Common myeloid progenitor, CD34-positive (primary cell): ENCODE data around the gene TM4SF4.

Experiments used
- CTCF ChIA-PET: fragments of 350-600 bp; sonication (Branson Sonifier 250); formaldehyde crosslinking; loops from one replicate; lab custom pipeline; 2021; ENCODE audit warnings: antibody characterized with exemption; lab: Charles Lee
- POLR2A ChIA-PET: fragments of 350-600 bp; sonication (Branson Sonifier 250); formaldehyde crosslinking; loops from one replicate; lab custom pipeline; 2021; ENCODE audit warnings: antibody characterized with exemption; lab: Charles Lee
- DNase-seq, 3 donors: peaks; one replicate each; pipeline versions ENCODE4 v3.0.0 to v3.0.0-alpha.2; 2013
- H3K27ac ChIP-seq, 2 experiments: 1 replicate in 1 of 2; 2 replicates in 1 of 2; pipeline ENCODE4 v1.7.0; 2013; ENCODE audit warnings: inconsistent platforms in 2 of 2, low read length in 2 of 2, mild to moderate bottlenecking in 2 of 2, low read depth in 1 of 2, moderate library complexity in 1 of 2; ENCODE audit not compliant: severe bottlenecking in 2 of 2, insufficient read depth in 1 of 2, poor library complexity in 1 of 2
- H3K27me3 ChIP-seq, 5 experiments: replicated peaks in 2 of 5; 1 replicate in 3 of 5; 2 replicates in 2 of 5; pipeline versions ENCODE4 v1.6.1 to v1.7.0; 2013; ENCODE audit warnings: low read length in 4 of 5, mild to moderate bottlenecking in 2 of 5, moderate library complexity in 2 of 5, inconsistent platforms in 1 of 5; ENCODE audit not compliant: insufficient read depth in 5 of 5, control insufficient read depth in 4 of 5
- H3K36me3 ChIP-seq, 4 experiments: 1 replicate in 2 of 4; 2 replicates in 2 of 4; pipeline versions ENCODE4 v1.6.1 to v1.7.0; 2013; ENCODE audit warnings: low read length in 3 of 4, control low read depth in 1 of 4, mild to moderate bottlenecking in 1 of 4; ENCODE audit not compliant: control insufficient read depth in 4 of 4, insufficient read depth in 4 of 4
- H3K4me1 ChIP-seq, 4 experiments: 1 replicate in 3 of 4; 2 replicates in 1 of 4; pipeline versions ENCODE4 v1.6.1 to v1.7.1; 2013; ENCODE audit warnings: low read length in 3 of 4, mild to moderate bottlenecking in 3 of 4, control low read depth in 1 of 4, inconsistent platforms in 1 of 4, moderate library complexity in 1 of 4; ENCODE audit not compliant: control insufficient read depth in 4 of 4, insufficient read depth in 4 of 4; ENCODE audit errors: control extremely low read depth in 1 of 4
- H3K4me3 ChIP-seq, 7 experiments: 1 replicate in 4 of 7; 2 replicates in 3 of 7; pipeline versions ENCODE4 v1.5.1 to v1.7.0; 2013; ENCODE audit warnings: mild to moderate bottlenecking in 7 of 7, low read length in 6 of 7, moderate library complexity in 6 of 7, inconsistent platforms in 2 of 7, low read depth in 2 of 7, control low read depth in 1 of 7; ENCODE audit not compliant: insufficient read depth in 4 of 7, control insufficient read depth in 1 of 7; ENCODE audit errors: extremely low read depth in 1 of 7
- H3K9me3 ChIP-seq, 5 experiments: 1 replicate in 4 of 5; 2 replicates in 1 of 5; pipeline versions ENCODE4 v1.6.1 to v1.7.1; 2013; ENCODE audit warnings: low read length in 4 of 5, mild to moderate bottlenecking in 2 of 5, inconsistent platforms in 1 of 5, low read depth in 1 of 5, moderate library complexity in 1 of 5; ENCODE audit not compliant: control insufficient read depth in 4 of 5, insufficient read depth in 2 of 5; ENCODE audit errors: control extremely low read depth in 1 of 5
- WGBS: methylation state at CpG from one replicate; pipeline ENCODE4 v1.1.5; 2013; ENCODE audit not compliant: insufficient coverage; 5-methylcytosine and 5-hydroxymethylcytosine counted together

Gene TM4SF4

DNA sequence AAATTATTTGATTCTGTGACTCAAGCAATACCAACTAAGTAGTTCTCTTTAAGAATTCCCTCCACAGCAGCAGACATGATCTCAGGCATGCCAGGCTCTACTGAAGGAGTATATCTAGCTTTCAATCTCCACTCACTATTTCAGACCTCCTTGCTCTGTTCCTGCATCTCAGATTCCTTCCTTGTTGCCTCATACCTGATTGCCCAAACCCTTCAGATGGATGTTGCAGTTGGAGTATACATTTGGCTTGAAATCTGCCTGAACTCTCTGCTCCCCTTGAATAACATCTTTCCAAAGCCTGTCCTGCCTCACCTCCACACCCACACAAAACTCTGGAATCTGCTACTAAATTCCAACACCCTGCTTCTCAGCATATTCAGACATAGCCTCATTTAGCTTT is 19.8 kb upstream of the TM4SF4 start:
- ChIA-PET CTCF (interaction anchor here (0.9 to 1.5 kb wide), 2 partner anchors 9 to 410 kb away, joined by 3 read pairs; no protein-coding TSS in a partner anchor), POLR2A (no interaction called here)
- H3K36me3 ChIP-seq = no peaks in the 10 kb centered on the region
- H3K4me1 ChIP-seq = no peaks in the 10 kb centered on the region
- no peaks in the 10 kb centered on the region for H3K27me3 ChIP-seq
- no peak overlapping the region for H3K27ac ChIP-seq
- no peak overlapping the region for H3K4me3 ChIP-seq
- peaks cover 0 to 15% (median 10%) of the 10 kb centered on the region in 5 experiments for H3K9me3 ChIP-seq
- DNase-seq = no peak

DNA sequence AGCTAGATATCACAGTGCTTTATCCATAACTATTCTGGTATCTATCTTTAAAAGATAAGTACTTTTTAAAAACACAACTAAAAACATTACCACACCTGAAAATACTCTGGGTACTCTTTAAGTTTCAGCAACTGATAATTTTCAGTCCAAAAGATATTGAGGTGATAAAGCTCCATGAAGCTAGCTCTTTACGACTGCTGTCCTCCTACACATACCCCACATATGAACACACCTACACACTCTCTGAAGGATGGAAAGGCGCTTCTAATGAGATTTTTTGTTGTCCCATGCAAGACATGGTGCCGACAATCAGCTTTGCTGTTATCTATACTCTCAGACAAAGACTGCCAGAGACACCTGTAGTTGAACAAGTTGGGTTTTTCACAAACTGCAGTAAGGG is 19.1 kb upstream of the TM4SF4 start:
- Histone ChIP-seq H3K36me3 (no peaks in the 10 kb centered on the region), H3K27me3 (no peaks in the 10 kb centered on the region), H3K27ac (no peak overlapping the region), H3K4me1 (no peaks in the 10 kb centered on the region), H3K4me3 (no peak overlapping the region), H3K9me3 (peaks cover 0 to 15% (median 10%) of the 10 kb centered on the region in 5 experiments)
- 100% methylated on average over 3 of the region's 3 CpGs for WGBS
- ChIA-PET POLR2A (no interaction called here), CTCF (interaction anchor here (0.9 to 1.5 kb wide), 2 partner anchors 8 to 411 kb away, joined by 3 read pairs; no protein-coding TSS in a partner anchor)
- DNase-seq = no peak

DNA sequence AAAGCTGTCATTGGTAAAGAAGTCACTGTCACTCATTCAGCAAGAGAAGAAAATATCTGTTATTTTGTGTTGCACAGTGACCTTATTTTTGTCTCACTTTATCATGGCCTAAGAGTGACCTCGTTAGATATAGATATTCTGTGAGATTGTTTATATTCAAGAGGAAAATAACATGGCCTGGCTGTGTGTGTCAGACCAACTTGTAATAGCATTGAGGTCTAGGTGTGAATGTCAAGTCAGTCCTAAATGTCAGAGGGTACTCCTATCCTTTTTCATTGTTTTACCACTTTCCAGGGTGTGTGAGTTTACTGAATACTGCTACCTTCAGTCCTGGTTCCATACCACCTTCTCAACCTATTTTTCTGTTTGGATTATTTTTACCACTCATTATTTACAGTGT is 18.5 kb upstream of the TM4SF4 start:
- Histone ChIP-seq H3K27me3 (no peaks in the 10 kb centered on the region), H3K4me3 (no peak overlapping the region), H3K4me1 (no peaks in the 10 kb centered on the region), H3K9me3 (peaks cover 0 to 14% (median 10%) of the 10 kb centered on the region in 5 experiments), H3K36me3 (no peaks in the 10 kb centered on the region), H3K27ac (no peak overlapping the region)
- ChIA-PET POLR2A (no interaction called here), CTCF (interaction anchor here (1.5 kb wide), 1 partner anchor 7 kb away, joined by 3 read pairs; no protein-coding TSS in a partner anchor)
- no peak for DNase-seq
- 100% methylated on average over 1 of the region's 1 CpG for WGBS

DNA sequence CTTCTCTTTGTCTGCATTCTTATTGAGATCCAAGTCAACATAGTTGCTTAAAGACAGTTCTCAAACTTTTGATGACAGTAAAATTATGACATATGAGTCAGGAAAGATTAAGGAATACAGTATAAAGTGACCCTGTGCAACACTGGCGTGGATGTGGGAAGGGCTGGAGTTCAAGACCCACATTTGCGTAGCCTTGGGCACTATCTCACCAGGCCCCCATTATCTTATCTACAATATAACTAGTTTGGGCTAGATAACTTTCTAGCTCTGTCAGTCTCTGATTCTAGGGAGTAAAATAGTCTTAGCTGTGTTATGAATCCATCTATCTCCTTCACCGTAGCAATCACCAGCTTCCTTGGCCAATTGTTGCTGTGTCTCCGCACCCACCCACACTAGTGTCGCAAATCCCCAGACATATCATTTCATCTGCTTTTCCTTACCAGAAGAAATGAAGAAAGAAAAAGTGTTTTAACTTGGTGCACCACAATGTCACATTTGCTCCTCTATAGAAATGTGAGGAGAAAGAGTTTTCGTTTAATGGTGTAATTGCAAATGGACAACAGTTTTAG is 14.9 kb upstream of the TM4SF4 start:
- no peaks in the 10 kb centered on the region for H3K4me1 ChIP-seq
- H3K9me3 ChIP-seq = no peaks in the 10 kb centered on the region
- 100% methylated on average over 1 of the region's 6 CpGs for whole genome bisulfite sequencing
- no peak overlapping the region for H3K4me3 ChIP-seq
- H3K27me3 ChIP-seq = no peaks in the 10 kb centered on the region
- no peak for DNase-seq
- no peaks in the 10 kb centered on the region for H3K36me3 ChIP-seq
- ChIA-PET POLR2A (no interaction called here), CTCF (interaction anchor here (0.9 to 2.7 kb wide), 3 partner anchors 9 to 14 kb away, joined by 3 to 6 read pairs (median 3); partner anchors contain the start of gene TM4SF4)
- no peak overlapping the region for H3K27ac ChIP-seq

DNA sequence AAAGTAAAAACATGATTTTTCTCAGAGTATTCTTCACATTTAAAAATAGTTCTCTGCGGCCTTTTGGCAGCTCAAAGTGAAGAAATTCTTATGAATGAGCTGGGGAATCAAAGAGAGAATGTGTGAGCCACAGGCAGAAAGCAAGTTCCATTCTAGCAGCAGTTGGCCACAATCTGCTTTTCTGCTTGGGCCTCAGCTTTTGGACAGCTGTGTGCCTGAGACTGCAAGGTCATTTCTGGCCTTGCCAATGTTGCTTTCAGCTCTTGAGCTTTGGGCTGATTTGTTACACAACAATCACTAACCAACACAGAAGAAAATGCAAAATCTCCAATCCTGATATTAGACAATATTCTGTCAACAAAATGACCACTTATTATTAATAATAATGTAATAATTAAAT is 14.4 kb upstream of the TM4SF4 start:
- ChIA-PET CTCF (interaction anchor here (0.9 to 2.7 kb wide), 3 partner anchors 9 to 13 kb away, joined by 3 to 6 read pairs (median 3); partner anchors contain the start of gene TM4SF4), POLR2A (no interaction called here)
- H3K27ac ChIP-seq = no peak overlapping the region
- no peaks in the 10 kb centered on the region for H3K36me3 ChIP-seq
- no peaks in the 10 kb centered on the region for H3K4me1 ChIP-seq
- no peak for DNase-seq
- H3K4me3 ChIP-seq = no peak overlapping the region
- H3K27me3 ChIP-seq = no peaks in the 10 kb centered on the region
- no peaks in the 10 kb centered on the region for H3K9me3 ChIP-seq
- no CpG with 5 or more reads among the region's 1 CpG for WGBS

DNA sequence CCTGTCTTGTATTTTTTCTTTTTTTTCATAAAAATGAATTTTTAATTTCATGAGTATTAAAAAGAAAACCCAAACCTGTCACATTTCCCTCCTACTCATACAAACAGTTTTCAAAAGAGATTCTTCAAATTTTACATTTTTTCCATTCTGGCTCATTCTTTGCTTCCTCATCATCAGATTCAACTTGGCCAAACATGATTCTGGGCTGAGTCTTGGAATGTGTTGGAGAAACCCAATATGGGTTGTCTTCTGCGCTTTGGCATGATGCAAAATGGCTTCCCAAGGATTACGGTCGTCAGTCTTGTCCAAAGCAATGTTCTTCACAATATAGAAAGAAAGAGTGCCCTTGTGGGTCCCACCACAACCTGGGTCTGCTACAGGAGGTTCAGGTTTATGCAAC is 12.4 kb upstream of the TM4SF4 start:
- DNase-seq = no peak
- no peak overlapping the region for H3K4me3 ChIP-seq
- ChIA-PET POLR2A (no interaction called here), CTCF (interaction anchor here (1.4 to 2.5 kb wide), 3 partner anchors 12 to 46 kb away, joined by 3 to 8 read pairs (median 4); no protein-coding TSS in a partner anchor)
- no peaks in the 10 kb centered on the region for H3K9me3 ChIP-seq
- H3K27me3 ChIP-seq = no peaks in the 10 kb centered on the region
- H3K4me1 ChIP-seq = no peaks in the 10 kb centered on the region
- no peaks in the 10 kb centered on the region for H3K36me3 ChIP-seq
- no peak overlapping the region for H3K27ac ChIP-seq
- 100% methylated on average over 3 of the region's 3 CpGs for WGBS

DNA sequence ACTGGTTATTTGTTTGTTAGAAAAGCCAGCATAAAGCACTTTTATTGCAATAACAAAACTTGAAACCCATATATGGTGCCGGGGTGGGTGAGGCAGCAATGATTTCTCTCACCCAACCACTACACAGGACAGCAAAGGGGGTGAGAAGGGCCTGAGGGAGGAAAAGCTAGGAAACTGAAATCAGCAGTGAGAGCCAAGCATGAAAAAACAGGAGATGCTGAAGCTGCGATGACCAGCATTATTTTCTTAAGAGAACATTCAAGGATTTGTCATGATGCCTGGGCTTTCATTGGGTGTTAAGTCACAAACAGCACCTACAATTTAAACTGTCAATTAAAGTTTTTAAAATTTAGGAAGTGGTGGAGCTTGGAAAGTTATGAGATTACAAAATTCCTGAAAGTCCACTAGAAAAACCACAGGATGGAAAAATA is 11.9 kb upstream of the TM4SF4 start:
- WGBS = 100% methylated on average over 1 of the region's 2 CpGs
- Histone ChIP-seq H3K36me3 (no peaks in the 10 kb centered on the region), H3K27me3 (no peaks in the 10 kb centered on the region), H3K4me3 (no peak overlapping the region), H3K9me3 (no peaks in the 10 kb centered on the region), H3K4me1 (no peaks in the 10 kb centered on the region), H3K27ac (no peak overlapping the region)
- DNase-seq = no peak
- POLR2A ChIA-PET = no interaction called here
- CTCF ChIA-PET = interaction anchor here (1.4 to 2.5 kb wide), 3 partner anchors 13 to 46 kb away, joined by 3 to 8 read pairs (median 4); no protein-coding TSS in a partner anchor
